ENCODE results near the gene NIPSNAP2.
"Not testable (repeated sequence)": the region's sequence is repeated elsewhere in the genome, so short reads cannot be mapped to it uniquely, and the experiment has no call there.

Gene NIPSNAP2

DNA sequence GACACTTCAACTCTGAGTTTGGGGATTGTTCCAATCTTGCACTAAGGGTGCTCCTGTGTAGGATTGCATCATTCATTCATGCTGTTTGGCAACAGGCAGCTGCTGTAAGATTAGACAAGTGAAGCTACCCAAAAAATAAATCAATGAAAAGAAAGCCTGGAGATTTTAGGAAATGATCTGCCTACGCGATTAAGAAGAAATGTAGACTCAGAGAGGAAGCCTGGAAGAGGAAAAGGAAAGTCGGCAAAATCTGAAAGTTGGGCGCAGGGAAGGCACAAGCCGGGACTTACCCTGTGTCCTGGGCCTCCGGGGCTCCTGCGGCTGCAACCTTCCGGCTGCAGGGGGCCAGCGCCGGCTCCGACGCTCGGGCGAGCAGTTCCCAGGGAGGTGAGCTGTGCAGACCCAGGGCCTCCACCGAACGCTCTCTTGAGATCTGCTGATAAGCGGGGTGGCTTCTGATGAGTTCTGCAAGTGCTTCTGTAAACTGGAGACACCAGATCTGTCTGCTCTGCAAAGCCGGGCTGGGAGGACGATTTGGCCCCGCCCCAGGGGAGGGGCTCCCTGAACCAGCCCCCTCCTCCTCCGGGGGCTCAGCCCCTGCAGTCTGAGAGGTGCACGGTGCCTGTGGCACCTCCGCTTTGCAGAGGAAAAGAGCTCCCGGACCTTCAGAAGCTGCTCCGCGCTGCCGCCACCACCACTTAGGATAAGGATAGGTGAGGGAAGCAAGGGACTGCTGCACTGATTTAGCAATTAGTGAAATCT lies 69.5 kb downstream of the NIPSNAP2 start:
- peak; percentile 93 for DNase-seq
- Histone ChIP-seq H3K4me3 (ENCODE audit: low read depth, low read length) (peak overlapping the region; percentile 71), H3K36me3 (peaks cover 14% of the 10 kb centered on the region), H3K4me1 (no peaks in the 10 kb centered on the region), H3K9me3 (no peaks in the 10 kb centered on the region), H3K27me3 (no peaks in the 10 kb centered on the region)
- peak; percentile 43 for TF ChIP-seq CTCF (IDR thresholded peaks at IDR 0.05; ENCODE audit: low read depth, low read length)

DNA sequence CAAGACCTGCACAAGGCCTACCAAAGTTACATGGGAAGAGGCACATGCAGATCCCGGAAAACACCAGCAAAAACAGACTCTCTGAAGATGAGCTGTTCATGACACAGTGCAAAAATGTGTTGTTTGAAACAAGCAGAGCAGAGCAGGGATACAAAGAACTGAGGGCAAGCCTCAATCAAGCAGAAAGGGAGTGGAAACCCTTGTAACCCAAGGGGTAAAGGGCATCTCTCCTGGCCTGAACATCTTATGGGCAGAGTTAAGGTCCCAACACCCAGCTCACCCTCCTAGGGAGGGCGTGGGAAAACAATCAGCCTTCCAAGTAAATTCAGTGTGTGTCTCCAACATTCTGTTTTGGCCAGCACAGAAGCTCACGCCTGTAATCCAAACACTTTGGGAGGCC lies 76.3 kb downstream of the NIPSNAP2 start:
- Histone ChIP-seq H3K4me3 (ENCODE audit: low read depth, low read length) (no peak overlapping the region), H3K9me3 (no peaks in the 10 kb centered on the region)
- DNase-seq: no peak

GRCh38 chr7:56045758-56046157 lies 81.4 kb downstream of the NIPSNAP2 start:
- not testable (repeated sequence) for H3K4me3 ChIP-seq (ENCODE audit: low read depth, low read length); H3K4me1 ChIP-seq; H3K36me3 ChIP-seq; H3K27me3 ChIP-seq; DNase-seq; H3K9me3 ChIP-seq

More for the DNA sequence above, 76.3 kb downstream of the NIPSNAP2 start:
- Histone ChIP-seq H3K4me1 (no peaks in the 10 kb centered on the region), H3K36me3 (no peaks in the 10 kb centered on the region), H3K27me3 (no peaks in the 10 kb centered on the region)
- TF ChIP-seq CTCF (IDR thresholded peaks at IDR 0.05; ENCODE audit: low read depth, low read length): no peak

DNA sequence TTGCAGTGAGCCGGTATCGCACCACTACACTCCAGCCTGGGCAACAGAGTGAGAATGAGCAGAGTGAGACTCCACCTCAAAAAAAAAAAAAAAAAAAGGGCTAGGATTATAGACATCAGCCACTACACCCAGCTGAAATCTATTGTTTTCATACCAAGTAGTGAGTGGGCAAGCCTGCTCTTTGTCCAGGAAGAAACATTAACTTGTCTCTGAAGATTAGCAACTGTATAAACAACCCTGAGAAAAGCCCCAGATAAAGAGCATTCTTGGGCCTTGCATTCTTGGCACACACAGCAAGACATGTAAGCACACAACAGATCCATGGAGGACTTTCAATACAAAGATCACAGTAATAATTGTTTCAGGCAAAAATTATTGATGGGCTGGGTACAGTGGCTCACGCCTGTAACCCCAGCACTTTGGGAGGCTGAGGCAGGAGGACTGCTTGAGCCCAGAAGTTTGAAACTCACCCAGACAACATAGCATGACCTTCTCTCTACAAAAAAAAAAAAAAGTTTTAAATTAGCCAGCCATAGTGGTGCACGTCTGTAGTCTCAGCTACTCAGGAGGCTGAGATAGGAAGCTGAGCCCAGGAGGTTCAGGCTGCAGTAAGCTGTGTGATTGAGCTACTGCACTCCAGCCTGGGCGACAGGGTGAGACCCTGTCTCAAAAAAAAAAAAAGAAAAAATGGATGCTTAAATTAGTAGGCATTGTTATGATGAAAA lies 82.5 kb downstream of the NIPSNAP2 start:
- Histone ChIP-seq H3K36me3 (peaks cover 2% of the 10 kb centered on the region; the same call in 1 of the 2 replicates), H3K4me1 (no peaks in the 10 kb centered on the region), H3K9me3 (no peaks in the 10 kb centered on the region), H3K27me3 (no peaks in the 10 kb centered on the region), H3K4me3 (ENCODE audit: low read depth, low read length) (no peak overlapping the region)
- TF ChIP-seq CTCF (IDR thresholded peaks at IDR 0.05; ENCODE audit: low read depth, low read length): no peak
- no peak for DNase-seq

GRCh38 chr7:56047446-56048116 lies 83.2 kb downstream of the NIPSNAP2 start:
- H3K27me3 ChIP-seq; H3K9me3 ChIP-seq; H3K4me1 ChIP-seq; H3K4me3 ChIP-seq (ENCODE audit: low read depth, low read length); H3K36me3 ChIP-seq; DNase-seq: not testable (repeated sequence)

GRCh38 chr7:56048245-56048644 lies 83.9 kb downstream of the NIPSNAP2 start:
- peaks cover 13% of the 10 kb centered on the region for H3K36me3 ChIP-seq
- no peak for DNase-seq

GRCh38 chr7:56048763-56049162 lies 84.4 kb downstream of the NIPSNAP2 start:
- H3K4me3 ChIP-seq (ENCODE audit: low read depth, low read length); H3K9me3 ChIP-seq: not testable (repeated sequence)
- peak; percentile 63 for DNase-seq

More at GRCh38 chr7:56048245-56048644, 83.9 kb downstream of the NIPSNAP2 start:
- Histone ChIP-seq H3K4me1 (no peaks in the 10 kb centered on the region), H3K27me3 (no peaks in the 10 kb centered on the region), H3K9me3 (no peaks in the 10 kb centered on the region), H3K4me3 (ENCODE audit: low read depth, low read length) (no peak overlapping the region)
- TF ChIP-seq CTCF (IDR thresholded peaks at IDR 0.05; ENCODE audit: low read depth, low read length): no peak

More at GRCh38 chr7:56048763-56049162, 84.4 kb downstream of the NIPSNAP2 start:
- peaks cover 18% of the 10 kb centered on the region for H3K36me3 ChIP-seq
- H3K4me1 ChIP-seq, H3K27me3 ChIP-seq: not testable (repeated sequence)
